Measurements from ENCODE around the gene RHOB. TPM values are rescaled to one million over a fixed set of nuclear protein-coding genes. Genes with fewer than 3 reads are reported as not detected.
"Not testable (repeated sequence)": the region's sequence is repeated elsewhere in the genome, so short reads cannot be mapped to it uniquely, and the experiment has no call there.

Gene RHOB
- total RNA-seq, 4 donors from 2014 or later, result 242 to 1,280 (median 486) TPM

- TF ChIP-seq POLR2A (IDR thresholded peaks at IDR 0.05), result no peak
- no peak for TF ChIP-seq CTCF (IDR thresholded peaks at IDR 0.05)
- H3K36me3 ChIP-seq, result no peaks in the 10 kb centered on the region
- no peaks in the 10 kb centered on the region for H3K9me3 ChIP-seq
- peak in 1 of 2 donors; percentile 8 for DNase-seq
- H3K4me1 ChIP-seq, result peaks cover 4 to 10% of the 10 kb centered on the region in 2 donors
- H3K4me3 ChIP-seq, result no peak overlapping the region
- peak overlapping the region; percentile 75 to 87 for H3K27ac ChIP-seq
- intact Hi-C loops (cut with DNase I; ENCODE audit: low total_unique reads), result no loop called here
- no peaks in the 10 kb centered on the region for H3K27me3 ChIP-seq
Measured at GRCh38 chr2:20457661-20458630, 11.1 kb downstream of the RHOB start.

GRCh38 chr2:20458737-20459484 lies 12.0 kb downstream of the RHOB start:
- H3K36me3 ChIP-seq; H3K4me1 ChIP-seq; H3K27ac ChIP-seq; H3K4me3 ChIP-seq; intact Hi-C loops (cut with DNase I; ENCODE audit: low total_unique reads); H3K9me3 ChIP-seq; H3K27me3 ChIP-seq: not testable (repeated sequence)
- DNase-seq, result peak in 1 of 2 donors; percentile 11

GRCh38 chr2:20465716-20466394 lies 19.0 kb downstream of the RHOB start:
- Histone ChIP-seq H3K27ac (peak overlapping the region; percentile 49 to 73), H3K4me1 (no peaks in the 10 kb centered on the region), H3K27me3 (no peaks in the 10 kb centered on the region), H3K4me3 (no peak overlapping the region), H3K36me3 (no peaks in the 10 kb centered on the region), H3K9me3 (no peaks in the 10 kb centered on the region)
- intact Hi-C loops (cut with DNase I; ENCODE audit: low total_unique reads), result no loop called here
- DNase-seq, result no peak
- TF ChIP-seq POLR2A (IDR thresholded peaks at IDR 0.05) (no peak), CTCF (IDR thresholded peaks at IDR 0.05) (no peak)

- peak in 1 of 2 donors; percentile 13 for DNase-seq
- intact Hi-C loops (cut with DNase I; ENCODE audit: low total_unique reads), result no loop called here
- Histone ChIP-seq H3K4me1 (no peaks in the 10 kb centered on the region), H3K9me3 (no peaks in the 10 kb centered on the region), H3K27ac (peak overlapping the region in 1 of 2 donors; percentile 55), H3K4me3 (no peak overlapping the region), H3K27me3 (no peaks in the 10 kb centered on the region), H3K36me3 (no peaks in the 10 kb centered on the region)
- TF ChIP-seq POLR2A (IDR thresholded peaks at IDR 0.05), result no peak
- TF ChIP-seq CTCF (IDR thresholded peaks at IDR 0.05), result no peak
Measured at GRCh38 chr2:20467789-20468548, 21.1 kb downstream of the RHOB start.

Data from uterus (tissue), 4 donors.